HG02852 (cell line): ENCODE results near the gene CASP4.
"Not testable (repeated sequence)": the region's sequence is repeated elsewhere in the genome, so short reads cannot be mapped to it uniquely, and the experiment has no call there.

Source experiments
- ATAC-seq: cut with Tn5 transposase; IDR thresholded peaks from one replicate; pipeline ENCODE4 v1.9.1; 2021; ENCODE audit warnings: mild to moderate bottlenecking, moderate library complexity; ENCODE audit not compliant: unreplicated experiment

CASP4 gene

DNA sequence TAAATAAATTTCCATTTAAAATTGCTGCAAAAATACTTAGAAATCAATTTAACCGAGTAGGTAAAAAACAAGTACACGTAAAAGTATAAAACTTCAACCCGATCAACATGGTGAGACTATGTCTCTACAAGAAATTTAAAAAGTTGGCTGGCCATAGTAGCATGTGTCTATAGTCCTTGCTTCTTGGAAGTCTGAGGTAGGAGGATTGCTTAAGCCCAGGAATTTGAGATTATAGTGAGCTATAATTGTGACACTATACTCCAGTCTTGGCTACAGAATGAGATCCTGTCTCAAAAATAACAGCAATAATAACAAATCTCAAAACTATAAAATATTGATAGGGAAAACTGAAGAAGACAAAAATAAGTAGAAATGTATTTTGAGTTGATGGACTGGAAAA lies 11.1 kb downstream of the CASP4 start:
- no peak for ATAC-seq

DNA sequence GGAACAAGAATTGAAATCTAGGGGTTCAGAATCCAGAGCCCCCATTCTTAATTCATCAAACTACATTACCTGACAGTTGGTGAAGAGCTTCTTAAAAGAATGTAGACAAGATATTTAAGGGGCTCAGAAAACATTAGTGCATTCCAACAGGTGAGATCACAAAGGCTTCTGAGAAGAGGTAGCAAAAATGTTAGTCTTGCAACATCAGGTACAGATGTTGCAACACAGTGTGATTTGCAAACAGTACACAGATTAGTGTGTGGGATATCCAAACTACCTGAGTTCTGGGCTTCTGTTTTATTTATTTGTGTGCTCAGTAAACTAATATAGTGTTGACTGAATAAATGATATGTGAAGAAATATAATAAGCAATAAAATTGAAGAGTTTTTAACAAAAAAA lies 11.8 kb downstream of the CASP4 start:
- ATAC-seq = no peak

GRCh38 chr11:104946907-104947306 lies 21.5 kb downstream of the CASP4 start:
- ATAC-seq = peak; percentile 96

- no peak for ATAC-seq
Observed at GRCh38 chr11:104944076-104944475, 24.3 kb downstream of the CASP4 start.

- no peak for ATAC-seq
Observed at GRCh38 chr11:104943561-104943960, 24.8 kb downstream of the CASP4 start.

GRCh38 chr11:104934594-104934993 lies 33.8 kb downstream of the CASP4 start:
- ATAC-seq = no peak

GRCh38 chr11:104934073-104934472 lies 34.3 kb downstream of the CASP4 start:
- ATAC-seq = not testable (repeated sequence)

DNA sequence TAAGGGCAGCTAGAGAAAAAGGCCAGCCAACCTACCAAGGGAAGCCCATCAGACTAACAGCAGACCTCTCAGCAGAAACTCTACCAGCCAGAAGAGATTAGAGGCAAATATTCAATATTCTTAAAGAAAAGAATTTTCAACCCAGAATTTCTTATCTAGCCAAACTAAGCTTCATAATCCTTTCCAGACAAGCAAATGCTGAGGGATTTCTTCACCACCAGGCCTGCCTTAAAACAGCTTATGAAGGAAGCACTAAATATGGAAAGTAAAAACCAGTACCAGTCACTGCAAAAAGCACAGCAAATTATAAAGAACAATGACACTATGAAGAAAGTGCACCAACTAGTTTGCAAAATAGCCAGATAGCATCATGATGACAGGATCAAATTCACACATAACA lies 39.6 kb downstream of the CASP4 start:
- no peak for ATAC-seq

DNA sequence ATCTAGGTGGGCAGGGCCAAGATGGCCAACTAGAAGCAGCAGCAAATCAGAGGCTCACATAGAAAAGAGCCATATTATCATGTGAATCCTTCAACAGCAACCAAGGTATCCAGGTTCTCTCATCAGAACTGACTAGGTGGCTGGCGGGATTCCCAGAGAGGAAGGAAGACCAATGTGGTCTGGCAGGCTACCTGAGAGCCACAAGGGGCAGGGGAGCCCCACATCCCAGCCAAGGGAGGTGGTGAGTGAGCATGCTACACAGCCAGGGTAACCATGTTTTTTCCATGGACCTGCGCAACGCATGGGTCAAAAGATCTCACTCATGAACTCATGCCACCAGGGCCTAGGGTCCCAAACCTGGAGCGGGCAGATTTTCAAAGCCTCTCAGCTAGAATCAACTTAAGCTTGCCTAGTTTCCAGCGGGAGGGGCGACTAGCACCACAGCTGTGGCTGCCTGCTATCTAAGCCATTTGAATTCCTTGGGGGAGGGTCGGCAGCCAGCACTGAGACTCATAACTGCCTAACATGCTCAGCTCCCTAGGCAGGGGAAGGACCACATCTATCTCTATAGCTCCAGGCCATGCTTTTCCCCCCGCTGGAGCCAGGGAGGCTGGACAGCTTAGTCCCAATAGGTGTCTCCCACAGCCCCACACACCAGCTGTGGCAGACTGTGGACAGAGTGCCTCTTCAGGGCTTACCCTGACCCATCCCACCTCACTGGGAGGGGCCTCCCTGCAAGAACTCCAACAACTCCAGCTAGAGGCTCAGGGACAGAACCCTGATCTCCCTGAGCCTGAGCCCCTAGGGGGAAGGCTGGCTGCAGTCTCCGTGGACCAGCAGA lies 41.4 kb downstream of the CASP4 start:
- ATAC-seq = no peak

DNA sequence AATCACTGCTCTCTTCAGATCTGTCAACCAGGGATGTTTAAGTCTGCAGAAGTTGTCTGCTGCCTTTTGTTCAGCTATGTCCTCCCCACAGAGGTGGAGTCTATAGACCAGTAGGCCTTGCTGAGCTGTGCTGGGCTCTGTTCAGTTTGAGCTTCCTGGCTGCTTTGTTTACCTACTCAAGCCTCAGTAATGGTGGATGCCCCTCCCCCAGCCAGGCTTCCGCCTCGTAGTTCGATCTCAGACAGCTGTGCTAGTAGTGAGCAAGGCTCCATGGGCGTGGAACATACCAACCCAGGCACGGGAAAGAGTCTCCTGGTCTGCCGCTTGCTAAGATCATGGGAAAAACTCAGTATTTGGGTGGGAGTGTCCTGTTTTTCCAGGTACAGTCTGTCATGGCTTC lies 42.5 kb downstream of the CASP4 start:
- ATAC-seq = no peak

DNA sequence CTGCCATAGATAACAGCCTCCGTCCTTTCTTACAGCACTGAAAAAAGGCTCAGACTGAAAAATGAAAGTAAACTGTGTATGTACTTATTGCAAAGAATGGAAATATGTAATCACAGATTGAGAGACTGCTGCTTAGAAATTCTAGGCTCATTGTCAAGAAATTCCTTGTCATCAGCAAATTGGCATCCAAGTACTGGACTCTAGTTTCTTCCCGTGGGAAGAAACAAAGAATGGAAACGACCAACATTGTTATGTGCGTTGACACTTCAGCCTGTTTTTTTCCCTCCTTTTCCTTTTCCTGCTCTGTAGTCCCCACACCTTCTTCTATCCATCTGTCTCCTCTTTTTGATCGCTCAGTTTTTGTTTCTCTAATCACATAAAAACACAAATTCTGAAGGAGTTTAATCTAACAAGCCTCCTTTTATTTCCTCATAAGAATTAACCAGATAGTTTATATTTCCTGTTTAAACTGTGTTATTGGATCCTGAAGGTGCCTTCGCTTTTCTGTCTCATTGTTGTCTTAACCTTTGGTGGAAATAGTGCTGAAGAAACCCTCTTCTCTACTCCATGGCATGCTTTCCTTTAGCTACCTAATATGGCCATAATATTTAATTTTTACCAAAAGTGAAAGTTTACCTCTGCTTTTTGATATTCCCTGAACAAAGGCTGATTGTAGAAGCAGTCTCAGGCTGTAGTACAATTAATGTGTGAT lies 50.1 kb downstream of the CASP4 start:
- peak; percentile 70 for ATAC-seq

DNA sequence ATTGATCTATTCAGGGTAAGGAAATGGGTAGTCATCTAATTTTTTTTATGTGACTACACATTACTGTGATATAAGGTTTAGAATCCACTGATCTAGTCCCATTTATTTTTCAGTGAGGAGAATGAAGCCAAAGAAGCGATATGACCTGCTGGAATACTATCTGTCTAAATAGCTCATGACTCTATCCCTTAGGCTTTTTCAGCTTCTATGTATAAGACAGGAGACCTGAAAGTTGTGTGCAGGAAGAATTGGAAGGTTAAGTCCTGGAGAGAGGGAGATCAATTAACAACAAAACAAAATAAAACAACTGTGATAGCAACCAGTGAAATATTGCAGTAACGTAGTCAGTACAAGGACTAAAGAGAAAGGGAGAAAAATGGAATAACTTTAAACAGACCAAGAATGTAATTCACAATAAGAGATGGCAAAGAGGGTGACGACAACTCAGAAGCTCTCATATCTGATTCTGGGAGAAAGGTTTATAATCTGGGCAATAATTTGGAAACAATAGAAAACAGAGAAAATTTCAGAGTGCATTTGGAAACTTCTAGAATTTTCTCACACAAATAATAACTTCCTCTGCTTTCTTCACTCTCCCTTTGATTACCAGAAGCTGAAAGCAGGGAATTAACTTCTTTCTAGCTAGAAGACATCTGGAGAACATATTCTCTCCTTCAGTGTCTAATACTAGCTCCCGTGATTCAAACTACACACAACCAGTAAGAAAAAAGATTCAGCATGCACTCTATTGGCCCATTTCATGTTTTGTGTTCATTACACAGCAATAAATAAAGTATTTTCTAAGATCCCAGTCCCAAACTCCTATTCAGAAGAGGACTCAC lies 50.9 kb downstream of the CASP4 start:
- ATAC-seq = peak; percentile 36

GRCh38 chr11:104916442-104916841 lies 51.9 kb downstream of the CASP4 start:
- ATAC-seq = no peak

DNA sequence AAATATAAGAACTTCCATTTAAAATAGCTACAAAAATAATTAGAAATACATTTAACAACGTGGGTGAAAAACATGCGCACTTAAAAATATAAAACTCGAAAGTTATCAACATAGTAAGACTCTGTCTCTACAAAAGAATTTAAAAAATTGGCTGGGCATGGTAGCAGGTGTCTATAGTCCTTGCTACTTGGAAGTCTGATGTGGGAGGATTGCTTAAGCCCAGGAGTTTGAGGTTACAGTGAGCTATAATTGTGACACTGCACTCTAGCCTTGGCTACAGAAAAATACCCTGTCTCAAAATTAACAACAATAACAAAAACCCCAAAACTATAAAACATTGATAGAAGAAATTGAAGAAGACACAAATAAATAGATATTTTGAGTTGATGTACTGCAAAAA lies 56.3 kb downstream of the CASP4 start:
- ATAC-seq = no peak

- ATAC-seq = no peak
Observed at GRCh38 chr11:104908186-104908531, 60.2 kb downstream of the CASP4 start.

- peak; percentile 88 for ATAC-seq
Observed at GRCh38 chr11:104907521-104908185, 60.7 kb downstream of the CASP4 start.

DNA sequence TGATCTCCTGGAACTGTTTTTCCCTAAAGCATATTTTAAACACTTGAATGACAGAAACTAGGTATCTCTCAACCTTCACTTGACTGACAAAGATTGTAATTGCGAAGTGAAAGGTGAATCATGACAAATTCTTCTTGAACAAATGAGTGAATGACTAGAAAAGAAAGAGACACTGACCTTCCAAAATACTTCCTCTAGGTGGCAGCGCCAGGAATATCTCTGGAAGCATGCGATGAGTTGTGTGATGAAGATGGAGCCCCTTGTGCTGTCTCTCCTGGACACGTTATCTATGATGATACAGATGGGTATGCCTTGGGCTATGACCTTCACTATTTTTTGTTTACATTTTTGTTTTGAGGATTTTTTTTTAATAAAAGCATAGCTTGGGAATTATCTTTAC lies 63.1 kb downstream of the CASP4 start:
- no peak for ATAC-seq

DNA sequence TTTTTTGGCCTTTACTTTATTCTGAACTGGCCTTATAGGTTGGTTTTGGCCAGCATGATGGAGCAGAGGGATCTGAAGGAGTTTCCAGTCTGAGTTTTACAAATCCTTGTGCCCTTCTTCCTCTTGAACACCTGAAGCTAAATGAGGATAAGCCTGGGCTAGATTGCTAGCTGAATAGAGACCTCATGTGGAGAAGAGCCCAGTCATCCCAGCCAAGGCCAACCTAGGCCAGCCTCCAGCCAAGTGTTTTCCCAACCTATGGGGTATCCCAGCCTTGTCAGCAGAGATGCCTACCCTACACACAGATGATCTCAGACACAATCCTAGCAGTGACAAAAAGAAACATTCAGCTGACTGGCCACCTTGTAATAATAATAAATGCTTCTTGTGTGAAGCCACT lies 69.1 kb downstream of the CASP4 start:
- ATAC-seq = no peak

DNA sequence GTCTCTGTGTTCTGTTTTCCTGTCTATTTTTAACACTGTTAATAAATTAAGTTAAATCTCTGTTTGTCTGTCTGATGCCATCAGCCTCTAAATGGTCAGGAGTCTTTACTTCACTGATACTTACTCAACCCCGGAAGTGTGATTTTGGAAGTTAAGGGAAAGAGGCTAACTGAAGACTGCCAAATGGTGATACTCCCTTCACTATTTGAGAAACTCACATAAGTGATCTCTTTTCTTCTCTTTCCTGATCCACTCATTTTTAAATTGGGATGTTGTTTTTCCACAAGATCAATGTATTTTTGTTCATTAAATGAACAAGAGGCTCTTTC lies 69.7 kb downstream of the CASP4 start:
- no peak for ATAC-seq

DNA sequence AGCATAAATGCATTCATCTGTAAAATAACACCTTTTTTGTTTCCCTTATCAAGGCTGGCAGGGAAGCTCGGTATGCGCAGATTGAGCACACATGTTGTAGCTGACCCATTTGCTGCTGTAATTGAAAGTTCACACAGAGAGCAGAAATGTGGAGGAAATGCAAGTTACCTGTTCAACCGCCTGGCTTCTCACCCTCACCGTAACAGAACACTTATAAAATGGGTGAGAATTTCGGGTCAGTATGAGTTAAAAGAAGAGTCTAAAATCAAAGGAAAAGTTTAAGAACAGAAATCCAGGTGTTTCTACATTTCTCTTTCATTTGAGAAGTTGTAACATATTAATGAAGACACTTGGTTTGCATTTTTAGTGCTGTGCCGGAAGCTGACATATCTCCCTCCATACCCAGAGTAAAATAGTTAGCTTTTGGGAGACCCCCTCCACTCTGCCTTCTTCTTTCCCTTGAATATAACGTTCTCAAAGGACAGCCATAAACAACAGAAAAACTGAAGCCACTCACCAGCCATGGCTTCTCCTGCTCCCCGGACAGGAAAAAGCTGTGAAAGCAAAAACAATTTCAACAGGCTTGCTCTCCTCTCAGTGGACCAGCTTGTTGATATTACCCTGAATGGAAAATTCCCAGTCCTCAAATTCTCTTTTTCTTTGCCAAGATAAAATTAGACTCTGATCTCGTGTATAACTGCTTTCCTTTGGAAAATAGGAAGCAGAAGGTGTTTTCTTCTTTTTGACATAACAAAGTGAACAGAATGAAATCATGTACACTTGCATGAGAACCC lies 70.3 kb downstream of the CASP4 start, which contains the start of gene CASP12:
TSS of gene CASP12 (minus strand) at position 570 of the 794 bp plus-strand sequence.
- ATAC-seq = no peak
